ENCODE measurements around the gene ZSWIM1. TPM values are rescaled to one million over a fixed set of nuclear protein-coding genes. Genes with fewer than 3 reads are reported as not detected.

The ZSWIM1 gene
- total RNA-seq, 1 experiment from 2014 or later = 13.2 TPM

- Histone ChIP-seq H3K4me3 (ENCODE audit: low read depth, low read length, poor library complexity, severe bottlenecking) (no peak overlapping the region), H3K9me3 (ENCODE audit: low read depth, low read length, poor library complexity, severe bottlenecking) (no peaks in the 10 kb centered on the region), H3K27ac (ENCODE audit: low read depth, low read length, poor library complexity, severe bottlenecking) (no peak overlapping the region), H3K4me1 (ENCODE audit: insufficient read depth, low read length, poor library complexity, severe bottlenecking) (no peaks in the 10 kb centered on the region), H3K36me3 (ENCODE audit: insufficient read depth, low read length, poor library complexity, severe bottlenecking) (no peaks in the 10 kb centered on the region), H3K27me3 (replicated peaks; ENCODE audit: insufficient read depth, low read depth, low read length, poor library complexity) (no peaks in the 10 kb centered on the region)
- no peak for TF ChIP-seq EZH2 (IDR thresholded peaks at IDR 0.05; ENCODE audit: borderline replicate concordance, low read depth, low read length, poor library complexity, severe bottlenecking)
- TF ChIP-seq CTCF (conservative IDR thresholded peaks at IDR 0.05; ENCODE audit: low read depth, low read length) = no peak
- POLR2A ChIA-PET (ENCODE audit: low non-redundant PET) = no interaction called here
- CTCF ChIA-PET = no interaction called here
- no peak for DNase-seq (ENCODE audit: low spot score)
- BruUV-seq (replicated peaks) = no TSS peak
- intact Hi-C loops (cut with micrococcal nuclease; ENCODE audit: unreplicated experiment) = no loop called here
Observed at GRCh38 chr20:45920462-45921336, 39.7 kb downstream of the ZSWIM1 start.

- H3K27me3 ChIP-seq (replicated peaks; ENCODE audit: insufficient read depth, low read depth, low read length, poor library complexity) = no peaks in the 10 kb centered on the region
- ChIA-PET CTCF (no interaction called here), POLR2A (ENCODE audit: low non-redundant PET) (interaction anchor here (0.6 kb wide), 1 partner anchor 12 kb away, joined by 7 read pairs; no protein-coding TSS in a partner anchor)
- TF ChIP-seq CTCF (conservative IDR thresholded peaks at IDR 0.05; ENCODE audit: low read depth, low read length) = no peak
- no peak for TF ChIP-seq EZH2 (IDR thresholded peaks at IDR 0.05; ENCODE audit: borderline replicate concordance, low read depth, low read length, poor library complexity, severe bottlenecking)
- H3K4me1 ChIP-seq (ENCODE audit: insufficient read depth, low read length, poor library complexity, severe bottlenecking) = no peaks in the 10 kb centered on the region
- H3K27ac ChIP-seq (ENCODE audit: low read depth, low read length, poor library complexity, severe bottlenecking) = no peak overlapping the region
- H3K4me3 ChIP-seq (ENCODE audit: low read depth, low read length, poor library complexity, severe bottlenecking) = no peak overlapping the region
- intact Hi-C loops (cut with micrococcal nuclease; ENCODE audit: unreplicated experiment) = no loop called here
- no peaks in the 10 kb centered on the region for H3K36me3 ChIP-seq (ENCODE audit: insufficient read depth, low read length, poor library complexity, severe bottlenecking)
- DNase-seq (ENCODE audit: low spot score) = no peak
- BruUV-seq (replicated peaks) = no TSS peak
- no peaks in the 10 kb centered on the region for H3K9me3 ChIP-seq (ENCODE audit: low read depth, low read length, poor library complexity, severe bottlenecking)
Observed at GRCh38 chr20:45921337-45922189, 40.5 kb downstream of the ZSWIM1 start.

- Histone ChIP-seq H3K4me3 (ENCODE audit: low read depth, low read length, poor library complexity, severe bottlenecking) (no peak overlapping the region), H3K27me3 (replicated peaks; ENCODE audit: insufficient read depth, low read depth, low read length, poor library complexity) (no peaks in the 10 kb centered on the region), H3K27ac (ENCODE audit: low read depth, low read length, poor library complexity, severe bottlenecking) (peak overlapping the region; percentile 14), H3K4me1 (ENCODE audit: insufficient read depth, low read length, poor library complexity, severe bottlenecking) (no peaks in the 10 kb centered on the region), H3K36me3 (ENCODE audit: insufficient read depth, low read length, poor library complexity, severe bottlenecking) (no peaks in the 10 kb centered on the region), H3K9me3 (ENCODE audit: low read depth, low read length, poor library complexity, severe bottlenecking) (no peaks in the 10 kb centered on the region)
- POLR2A ChIA-PET (ENCODE audit: low non-redundant PET) = no interaction called here
- DNase-seq (ENCODE audit: low spot score) = peak; percentile 54
- intact Hi-C loops (cut with micrococcal nuclease; ENCODE audit: unreplicated experiment) = no loop called here
- BruUV-seq (replicated peaks) = no TSS peak
- CTCF ChIA-PET = no interaction called here
- no peak for TF ChIP-seq EZH2 (IDR thresholded peaks at IDR 0.05; ENCODE audit: borderline replicate concordance, low read depth, low read length, poor library complexity, severe bottlenecking)
- TF ChIP-seq CTCF (conservative IDR thresholded peaks at IDR 0.05; ENCODE audit: low read depth, low read length) = no peak
Observed at GRCh38 chr20:45924391-45925261, 43.6 kb downstream of the ZSWIM1 start.

Data from A673 (cell line).